HCT116 (cell line): ENCODE measurements around the gene ABCA5. TPM values are rescaled to one million over a fixed set of nuclear protein-coding genes. Genes with fewer than 3 reads are reported as not detected.
A peak's percentile ranks its signal among the peaks of the same experiment; 100 is the strongest.

ENCODE experiments used
- ATAC-seq: fragments of 200-7000 bp; cut with Tn5 transposase; 2 replicates; pipeline ENCODE4 v1.9.1; 2020; ENCODE audit warnings: mild to moderate bottlenecking, moderate library complexity
- BruUV-seq: library from RNA; stranded (reverse); fragments of 400-500 nt; replicated peaks from 2 replicates; lab custom pipeline; 2021; lab: Mats Ljungman, UMichigan
- CTCF ChIA-PET: fragments of 300-600 bp; sonication (Branson Sonifier 250); formaldehyde crosslinking; loops from one replicate; lab custom pipeline; 2021; ENCODE audit warnings: antibody characterized with exemption; lab: Charles Lee
- POLR2A ChIA-PET: fragments of 300-600, 350-600 bp; sonication (Branson Sonifier 250); formaldehyde crosslinking; loops from one replicate; lab custom pipeline; 2021; ENCODE audit warnings: antibody characterized with exemption; lab: Charles Lee
- RAD21 ChIA-PET, 2 experiments: fragments of 300-600 bp; sonication (Branson Sonifier 250); formaldehyde crosslinking; loops; one replicate each; lab custom pipeline; 2023; ENCODE audit warnings: low total read pairs in 2 of 2; ENCODE audit not compliant: uncharacterized antibody in 2 of 2, unreplicated experiment in 2 of 2, low non-redundant PET in 1 of 2; lab: Charles Lee
- DNase-seq: peaks from one replicate; pipeline ENCODE4 v3.0.0-alpha.2; 2010; ENCODE audit warnings: low read depth, low spot score
- H2AFZ ChIP-seq: fragments of 200-600 bp; shearing (Covaris generic), sonication (generic); 2 replicates; pipeline ENCODE4 v1.6.1; 2017; ENCODE audit warnings: low read depth, mixed run types, mixed read lengths, antibody characterized with exemption, low read length; ENCODE audit not compliant: poor library complexity, severe bottlenecking
- H3K27ac ChIP-seq: 2 replicates; pipeline ENCODE4 v1.5.1; 2012; ENCODE audit warnings: low read depth, low read length
- H3K27me3 ChIP-seq: fragments of 200-600 bp; sonication (generic); 2 replicates; pipeline ENCODE4 v1.6.1; 2016; ENCODE audit warnings: mixed run types, low read length, mixed read lengths; ENCODE audit not compliant: insufficient read depth
- H3K36me3 ChIP-seq, 2 experiments: fragments of 200-500 bp in 1 of 2; fragments of 200-600 bp in 1 of 2; sonication (Bioruptor generic) in 1 of 2; sonication (generic) in 1 of 2; 2 replicates each; pipeline versions ENCODE4 v1.5.1 to v1.6.1; 2014 to 2016; ENCODE audit warnings: low read length in 2 of 2, inconsistent platforms in 1 of 2, mixed read lengths in 1 of 2, mixed run types in 1 of 2; ENCODE audit not compliant: insufficient read depth in 2 of 2, control insufficient read depth in 1 of 2
- H3K4me1 ChIP-seq, 2 experiments: fragments of 200-600 bp in 1 of 2; sonication (generic) in 1 of 2; 2 replicates each; pipeline versions ENCODE4 v1.5.1 to v1.6.1; 2012 to 2017; ENCODE audit warnings: low read length in 2 of 2, inconsistent platforms in 1 of 2, mild to moderate bottlenecking in 1 of 2, mixed read lengths in 1 of 2, mixed run types in 1 of 2, moderate library complexity in 1 of 2; ENCODE audit not compliant: insufficient read depth in 2 of 2, control insufficient read depth in 1 of 2
- H3K4me2 ChIP-seq: fragments of 200-600 bp; sonication (generic); 2 replicates; pipeline ENCODE4 v1.6.1; 2017; ENCODE audit warnings: mixed run types, low read length, mixed read lengths
- H3K4me3 ChIP-seq, 2 experiments: fragments of 200-600 bp in 1 of 2; sonication (generic) in 1 of 2; replicated peaks in 1 of 2; 2 replicates each; pipeline ENCODE4 v1.5.1; 2011 to 2016; ENCODE audit warnings: low read length in 2 of 2, control low read depth in 1 of 2, low read depth in 1 of 2, mild to moderate bottlenecking in 1 of 2, mixed read lengths in 1 of 2, mixed run types in 1 of 2
- H3K79me2 ChIP-seq: fragments of 200-600 bp; sonication (generic); 2 replicates; pipeline ENCODE4 v1.6.1; 2017; ENCODE audit warnings: mild to moderate bottlenecking, mixed run types, low read length, moderate library complexity, mixed read lengths; ENCODE audit not compliant: insufficient read depth
- H3K9ac ChIP-seq: fragments of 200-600 bp; sonication (generic); 2 replicates; pipeline ENCODE4 v1.6.1; 2016; ENCODE audit warnings: low read length, mixed read lengths
- H3K9me2 ChIP-seq: fragments of 200-600 bp; sonication (generic), shearing (Covaris generic); 2 replicates; pipeline ENCODE4 v1.6.1; 2017; ENCODE audit warnings: mixed run types, mild to moderate bottlenecking, moderate library complexity; ENCODE audit not compliant: insufficient read depth
- H3K9me3 ChIP-seq, 2 experiments: fragments of 200-500 bp in 1 of 2; fragments of 200-600 bp in 1 of 2; sonication (Bioruptor generic) in 1 of 2; sonication (generic) in 1 of 2; 2 replicates each; pipeline ENCODE4 v1.6.1; 2014 to 2017; ENCODE audit warnings: low read length in 2 of 2, mixed read lengths in 2 of 2, inconsistent platforms in 1 of 2, low read depth in 1 of 2, mild to moderate bottlenecking in 1 of 2, mixed run types in 1 of 2, moderate library complexity in 1 of 2; ENCODE audit not compliant: control insufficient read depth in 1 of 2, insufficient read depth in 1 of 2
- H4K20me1 ChIP-seq: fragments of 200-600 bp; sonication (generic), shearing (Covaris generic); 2 replicates; pipeline ENCODE4 v1.6.1; 2017; ENCODE audit warnings: mixed run types, mild to moderate bottlenecking, moderate library complexity; ENCODE audit not compliant: insufficient read depth
- ELF1 ChIP-seq: IDR thresholded peaks from 2 replicates; pipeline ENCODE4 v1.6.1; 2012; ENCODE audit warnings: low read depth, borderline replicate concordance
- EZH2 ChIP-seq: fragments of 200-600 bp; sonication (generic); IDR thresholded peaks from 2 replicates; pipeline ENCODE4 v1.6.1; 2017; ENCODE audit warnings: antibody characterized with exemption, mixed run types
- EZH2phosphoT487 ChIP-seq: fragments of 200-600 bp; IDR thresholded peaks from 2 replicates; pipeline ENCODE4 v1.6.1; 2018; ENCODE audit warnings: antibody characterized with exemption, borderline replicate concordance
- FOSL1 ChIP-seq: IDR thresholded peaks from 2 replicates; pipeline ENCODE4 v1.6.1; 2012; ENCODE audit warnings: low read depth
- JUND ChIP-seq: IDR thresholded peaks from 2 replicates; pipeline ENCODE4 v1.6.1; 2012
- POLR2AphosphoS5 ChIP-seq: IDR thresholded peaks from 2 replicates; pipeline ENCODE4 v1.6.1; 2011; ENCODE audit warnings: mild to moderate bottlenecking, low read depth, low read length, moderate library complexity
- RAD21 ChIP-seq: IDR thresholded peaks from 2 replicates; pipeline ENCODE4 v1.6.1; 2012; ENCODE audit warnings: low read depth, mild to moderate bottlenecking
- SIN3A ChIP-seq: IDR thresholded peaks from 2 replicates; pipeline ENCODE4 v1.6.1; 2012; ENCODE audit warnings: low read depth
- ZFX ChIP-seq: fragments of 450-650 bp; IDR thresholded peaks from 2 replicates; pipeline ENCODE4 v1.6.1; 2017
- ZNF274 ChIP-seq: fragments of 200-500 bp; sonication (Bioruptor generic); IDR thresholded peaks from 2 replicates; pipeline ENCODE4 v1.6.1; 2014; ENCODE audit warnings: mild to moderate bottlenecking, low read depth, low read length, inconsistent platforms
- intact Hi-C: fragments of 100-400 bp; cut with micrococcal nuclease; formaldehyde crosslinking; loops from 2 replicates; pipeline ENCODE4 v1.10.0; 2022
- total RNA-seq: library from RNA; stranded (reverse); gene quantifications from one replicate; pipeline ENCODE4 v1.2.1, GENCODE V29; 2021; ENCODE audit not compliant: unreplicated experiment
- TF ChIP-seq, protein P1 (sequence below), 3 experiments: fragments of 200-600 bp in 1 of 3; sonication (generic) in 1 of 3; IDR thresholded peaks in 2 of 3; conservative IDR thresholded peaks in 1 of 3; 2 replicates each; pipeline ENCODE4 v1.5.1; 2012 to 2017; ENCODE audit warnings: low read depth in 2 of 3, low read length in 2 of 3, antibody characterized with exemption in 1 of 3, borderline replicate concordance in 1 of 3, control low read depth in 1 of 3, mild to moderate bottlenecking in 1 of 3, mixed read lengths in 1 of 3, mixed run types in 1 of 3, moderate library complexity in 1 of 3; ENCODE audit not compliant: insufficient read depth in 1 of 3
- TF ChIP-seq, protein P2 (sequence below): IDR thresholded peaks from 2 replicates; pipeline ENCODE4 v1.6.1; 2012; ENCODE audit warnings: low read depth

ABCA5 gene
- total RNA-seq, 1 experiment from 2014 or later, result 6.8 TPM

DNA sequence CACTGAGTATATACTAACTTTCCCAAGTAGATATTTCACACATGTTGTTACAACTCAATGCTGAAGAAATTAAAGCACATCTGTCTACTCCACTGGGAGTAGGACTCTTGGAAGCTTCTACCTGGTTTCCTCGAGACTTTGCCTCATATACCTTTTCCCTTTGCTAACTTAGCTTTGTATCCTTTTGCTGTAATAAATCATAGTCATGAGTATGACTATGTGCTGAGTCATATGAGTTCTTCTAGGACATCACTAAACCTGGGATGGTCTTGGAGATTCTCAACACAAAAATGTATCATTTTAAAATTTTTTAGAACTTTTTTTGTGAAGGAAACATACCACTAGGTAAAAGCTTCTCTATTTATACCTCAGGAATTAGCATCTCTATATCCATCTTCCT, 39.8 kb downstream of the ABCA5 start:
- Histone ChIP-seq H3K9me2 (no peaks in the 10 kb centered on the region), H3K4me1 (peaks cover 0 to 6% of the 10 kb centered on the region in 2 experiments; a peak in 2 of 4 replicates), H4K20me1 (no peaks in the 10 kb centered on the region), H3K9ac (no peak overlapping the region), H3K9me3 (no peaks in the 10 kb centered on the region), H2AFZ (no peak overlapping the region), H3K27me3 (no peaks in the 10 kb centered on the region), H3K4me3 (no peak overlapping the region), H3K4me2 (peak overlapping the region; percentile 13; the same call in 1 of the 2 replicates), H3K79me2 (no peaks in the 10 kb centered on the region), H3K36me3 (no peaks in the 10 kb centered on the region), H3K27ac (no peak overlapping the region)
- RAD21 ChIA-PET, result no interaction called here
- no TSS peak for BruUV-seq
- CTCF ChIA-PET, result no interaction called here
- ATAC-seq, result peak; percentile 49; the same call in 1 of the 2 replicates
- TF ChIP-seq FOSL1 (peak; percentile 80), EZH2 (no peak), JUND (peak; percentile 40; the same call in 1 of the 2 replicates)
- POLR2A ChIA-PET, result no interaction called here
- intact Hi-C loops, result no loop called here
- peak; percentile 16 for DNase-seq

DNA sequence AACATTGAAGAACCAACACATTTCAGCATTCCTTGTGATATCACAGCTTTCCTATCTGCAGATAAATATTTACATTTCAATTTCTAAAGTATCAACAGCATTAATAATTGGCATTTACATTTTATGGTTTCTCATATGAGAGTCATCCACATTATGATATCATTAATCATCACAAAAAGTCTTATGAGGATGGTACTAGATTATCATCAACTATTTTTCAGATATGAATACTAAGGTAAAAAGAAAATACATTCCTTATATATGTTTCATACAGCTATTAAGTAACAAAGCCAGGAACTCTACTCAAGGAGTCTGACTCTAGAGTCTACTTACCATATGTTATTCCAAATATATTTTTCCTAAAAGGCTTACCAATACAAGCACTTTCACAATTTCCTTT, 40.7 kb downstream of the ABCA5 start:
- CTCF ChIA-PET, result no interaction called here
- Histone ChIP-seq H3K27ac (no peak overlapping the region), H4K20me1 (no peaks in the 10 kb centered on the region), H3K4me2 (no peak overlapping the region), H3K27me3 (no peaks in the 10 kb centered on the region), H3K79me2 (no peaks in the 10 kb centered on the region), H3K9ac (no peak overlapping the region), H3K4me1 (peaks cover 0 to 6% of the 10 kb centered on the region in 2 experiments; a peak in 2 of 4 replicates), H2AFZ (no peak overlapping the region), H3K9me3 (no peaks in the 10 kb centered on the region), H3K4me3 (no peak overlapping the region), H3K36me3 (no peaks in the 10 kb centered on the region), H3K9me2 (no peaks in the 10 kb centered on the region)
- intact Hi-C loops, result no loop called here
- no peak for ATAC-seq
- POLR2A ChIA-PET, result no interaction called here
- RAD21 ChIA-PET, result no interaction called here
- DNase-seq, result no peak
- no TSS peak for BruUV-seq
- TF ChIP-seq ZNF274 (no peak), SIN3A (no peak), POLR2AphosphoS5 (no peak), ZFX (no peak), ELF1 (no peak), EZH2phosphoT487 (no peak), RAD21 (no peak)
- TF ChIP-seq, protein P1, sequence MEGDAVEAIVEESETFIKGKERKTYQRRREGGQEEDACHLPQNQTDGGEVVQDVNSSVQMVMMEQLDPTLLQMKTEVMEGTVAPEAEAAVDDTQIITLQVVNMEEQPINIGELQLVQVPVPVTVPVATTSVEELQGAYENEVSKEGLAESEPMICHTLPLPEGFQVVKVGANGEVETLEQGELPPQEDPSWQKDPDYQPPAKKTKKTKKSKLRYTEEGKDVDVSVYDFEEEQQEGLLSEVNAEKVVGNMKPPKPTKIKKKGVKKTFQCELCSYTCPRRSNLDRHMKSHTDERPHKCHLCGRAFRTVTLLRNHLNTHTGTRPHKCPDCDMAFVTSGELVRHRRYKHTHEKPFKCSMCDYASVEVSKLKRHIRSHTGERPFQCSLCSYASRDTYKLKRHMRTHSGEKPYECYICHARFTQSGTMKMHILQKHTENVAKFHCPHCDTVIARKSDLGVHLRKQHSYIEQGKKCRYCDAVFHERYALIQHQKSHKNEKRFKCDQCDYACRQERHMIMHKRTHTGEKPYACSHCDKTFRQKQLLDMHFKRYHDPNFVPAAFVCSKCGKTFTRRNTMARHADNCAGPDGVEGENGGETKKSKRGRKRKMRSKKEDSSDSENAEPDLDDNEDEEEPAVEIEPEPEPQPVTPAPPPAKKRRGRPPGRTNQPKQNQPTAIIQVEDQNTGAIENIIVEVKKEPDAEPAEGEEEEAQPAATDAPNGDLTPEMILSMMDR (IDR thresholded peaks at IDR 0.05 in 2 of 3, conservative IDR thresholded peaks at IDR 0.05 in 1 of 3; ENCODE audit: borderline replicate concordance in 1 of 3, insufficient read depth in 1 of 3, low read depth in 2 of 3, low read length in 2 of 3), result no peak
- TF ChIP-seq, protein P2, sequence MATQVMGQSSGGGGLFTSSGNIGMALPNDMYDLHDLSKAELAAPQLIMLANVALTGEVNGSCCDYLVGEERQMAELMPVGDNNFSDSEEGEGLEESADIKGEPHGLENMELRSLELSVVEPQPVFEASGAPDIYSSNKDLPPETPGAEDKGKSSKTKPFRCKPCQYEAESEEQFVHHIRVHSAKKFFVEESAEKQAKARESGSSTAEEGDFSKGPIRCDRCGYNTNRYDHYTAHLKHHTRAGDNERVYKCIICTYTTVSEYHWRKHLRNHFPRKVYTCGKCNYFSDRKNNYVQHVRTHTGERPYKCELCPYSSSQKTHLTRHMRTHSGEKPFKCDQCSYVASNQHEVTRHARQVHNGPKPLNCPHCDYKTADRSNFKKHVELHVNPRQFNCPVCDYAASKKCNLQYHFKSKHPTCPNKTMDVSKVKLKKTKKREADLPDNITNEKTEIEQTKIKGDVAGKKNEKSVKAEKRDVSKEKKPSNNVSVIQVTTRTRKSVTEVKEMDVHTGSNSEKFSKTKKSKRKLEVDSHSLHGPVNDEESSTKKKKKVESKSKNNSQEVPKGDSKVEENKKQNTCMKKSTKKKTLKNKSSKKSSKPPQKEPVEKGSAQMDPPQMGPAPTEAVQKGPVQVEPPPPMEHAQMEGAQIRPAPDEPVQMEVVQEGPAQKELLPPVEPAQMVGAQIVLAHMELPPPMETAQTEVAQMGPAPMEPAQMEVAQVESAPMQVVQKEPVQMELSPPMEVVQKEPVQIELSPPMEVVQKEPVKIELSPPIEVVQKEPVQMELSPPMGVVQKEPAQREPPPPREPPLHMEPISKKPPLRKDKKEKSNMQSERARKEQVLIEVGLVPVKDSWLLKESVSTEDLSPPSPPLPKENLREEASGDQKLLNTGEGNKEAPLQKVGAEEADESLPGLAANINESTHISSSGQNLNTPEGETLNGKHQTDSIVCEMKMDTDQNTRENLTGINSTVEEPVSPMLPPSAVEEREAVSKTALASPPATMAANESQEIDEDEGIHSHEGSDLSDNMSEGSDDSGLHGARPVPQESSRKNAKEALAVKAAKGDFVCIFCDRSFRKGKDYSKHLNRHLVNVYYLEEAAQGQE, result no peak
